ENCODE measurements around the gene HCRT.
A peak's percentile ranks its signal among the peaks of the same experiment; 100 is the strongest.

Gene HCRT

DNA sequence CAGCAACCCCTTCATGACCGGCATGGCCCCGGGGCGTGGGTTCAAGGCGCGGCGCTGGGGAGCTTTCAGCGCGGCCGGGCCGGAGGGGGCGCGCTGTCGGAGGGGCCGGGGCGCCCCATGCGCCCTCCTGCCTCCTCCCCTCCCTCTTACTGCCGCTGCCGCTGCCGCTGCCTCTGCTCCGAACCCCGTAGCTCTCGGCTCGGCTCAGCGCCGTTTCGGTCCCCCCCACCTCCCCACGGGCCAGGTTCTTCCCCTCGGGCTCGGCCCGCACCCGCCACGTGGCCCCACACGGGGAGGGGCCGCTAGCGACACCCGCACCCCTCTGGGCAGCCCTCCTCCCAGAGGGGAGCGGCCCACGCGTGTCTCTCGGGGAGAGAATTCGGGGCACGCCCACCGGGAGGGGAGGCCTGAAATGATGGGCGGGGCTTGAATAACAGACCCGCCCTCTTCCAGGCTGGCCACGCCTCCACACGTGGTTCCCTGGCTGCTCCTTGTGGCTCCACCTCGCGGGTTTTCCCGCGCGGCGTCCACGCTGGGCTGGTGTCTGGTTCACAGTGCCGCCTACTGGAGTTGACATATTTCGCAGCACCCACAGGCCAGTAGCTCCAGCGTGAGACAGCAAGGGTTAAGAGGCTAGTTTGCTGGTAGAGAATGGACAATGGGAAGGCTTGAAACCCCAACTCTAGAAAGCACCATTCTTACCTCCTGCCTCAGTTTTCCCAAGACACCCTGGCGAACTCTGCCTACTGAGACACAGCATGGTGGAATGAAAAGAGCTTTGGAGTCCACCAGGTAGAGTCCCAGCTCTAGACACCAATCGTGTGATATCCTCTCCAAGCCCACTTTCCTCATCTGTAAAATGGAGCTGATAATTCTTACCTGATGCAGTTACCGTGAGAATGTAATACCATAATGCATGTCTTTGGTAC is 4.1 kb downstream of the HCRT start, which contains the start of gene KCNH4 (continued):
- peak; percentile 20; the same call in 1 of the 2 replicates for TF ChIP-seq ZNF335 (tag by site-specific recombination; conservative IDR thresholded peaks at IDR 0.05)
- TF ChIP-seq, protein P1, sequence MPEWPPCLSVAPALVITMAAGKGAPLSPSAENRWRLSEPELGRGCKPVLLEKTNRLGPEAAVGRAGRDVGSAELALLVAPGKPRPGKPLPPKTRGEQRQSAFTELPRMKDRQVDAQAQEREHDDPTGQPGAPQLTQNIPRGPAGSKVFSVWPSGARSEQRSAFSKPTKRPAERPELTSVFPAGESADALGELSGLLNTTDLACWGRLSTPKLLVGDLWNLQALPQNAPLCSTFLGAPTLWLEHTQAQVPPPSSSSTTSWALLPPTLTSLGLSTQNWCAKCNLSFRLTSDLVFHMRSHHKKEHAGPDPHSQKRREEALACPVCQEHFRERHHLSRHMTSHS (tag by site-specific recombination; IDR thresholded peaks at IDR 0.05): no peak
- 0 out of 2 replicates have a peak, but pooled peaks have one; percentile 14 for TF ChIP-seq YY1 (tag by site-specific recombination; IDR thresholded peaks at IDR 0.05)
- TF ChIP-seq ZNF610 (tag by site-specific recombination; IDR thresholded peaks at IDR 0.05; ENCODE audit: borderline replicate concordance): no peak
- TF ChIP-seq ZNF114 (tag by site-specific recombination; IDR thresholded peaks at IDR 0.05): no peak
- no peak for TF ChIP-seq ZNF521 (tag by site-specific recombination; IDR thresholded peaks at IDR 0.05)
- peak; percentile 48 for TF ChIP-seq ZBTB8A (tag by site-specific recombination; IDR thresholded peaks at IDR 0.05)
- no peak for TF ChIP-seq ZNF302 (tag by site-specific recombination; IDR thresholded peaks at IDR 0.05; ENCODE audit: low read depth)
- TF ChIP-seq KLF1 (tag by site-specific recombination; IDR thresholded peaks at IDR 0.05): peak; percentile 96
- TF ChIP-seq SP2 (tag by site-specific recombination; IDR thresholded peaks at IDR 0.05): peak; percentile 77
- no peak for TF ChIP-seq ZNF560 (tag by site-specific recombination; IDR thresholded peaks at IDR 0.05; ENCODE audit: borderline replicate concordance)
- TF ChIP-seq ZBTB7A (tag by site-specific recombination; IDR thresholded peaks at IDR 0.05; ENCODE audit: low read depth): no peak
- TF ChIP-seq, protein P2, sequence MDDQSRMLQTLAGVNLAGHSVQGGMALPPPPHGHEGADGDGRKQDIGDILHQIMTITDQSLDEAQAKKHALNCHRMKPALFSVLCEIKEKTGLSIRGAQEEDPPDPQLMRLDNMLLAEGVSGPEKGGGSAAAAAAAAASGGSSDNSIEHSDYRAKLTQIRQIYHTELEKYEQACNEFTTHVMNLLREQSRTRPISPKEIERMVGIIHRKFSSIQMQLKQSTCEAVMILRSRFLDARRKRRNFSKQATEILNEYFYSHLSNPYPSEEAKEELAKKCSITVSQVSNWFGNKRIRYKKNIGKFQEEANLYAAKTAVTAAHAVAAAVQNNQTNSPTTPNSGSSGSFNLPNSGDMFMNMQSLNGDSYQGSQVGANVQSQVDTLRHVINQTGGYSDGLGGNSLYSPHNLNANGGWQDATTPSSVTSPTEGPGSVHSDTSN (CRISPR knock-in tag; IDR thresholded peaks at IDR 0.05): 0 out of 2 replicates have a peak, but pooled peaks have one; percentile 47
- no peak for TF ChIP-seq ZNF670 (tag by site-specific recombination; IDR thresholded peaks at IDR 0.05; ENCODE audit: low read depth)
- TF ChIP-seq, protein P3, sequence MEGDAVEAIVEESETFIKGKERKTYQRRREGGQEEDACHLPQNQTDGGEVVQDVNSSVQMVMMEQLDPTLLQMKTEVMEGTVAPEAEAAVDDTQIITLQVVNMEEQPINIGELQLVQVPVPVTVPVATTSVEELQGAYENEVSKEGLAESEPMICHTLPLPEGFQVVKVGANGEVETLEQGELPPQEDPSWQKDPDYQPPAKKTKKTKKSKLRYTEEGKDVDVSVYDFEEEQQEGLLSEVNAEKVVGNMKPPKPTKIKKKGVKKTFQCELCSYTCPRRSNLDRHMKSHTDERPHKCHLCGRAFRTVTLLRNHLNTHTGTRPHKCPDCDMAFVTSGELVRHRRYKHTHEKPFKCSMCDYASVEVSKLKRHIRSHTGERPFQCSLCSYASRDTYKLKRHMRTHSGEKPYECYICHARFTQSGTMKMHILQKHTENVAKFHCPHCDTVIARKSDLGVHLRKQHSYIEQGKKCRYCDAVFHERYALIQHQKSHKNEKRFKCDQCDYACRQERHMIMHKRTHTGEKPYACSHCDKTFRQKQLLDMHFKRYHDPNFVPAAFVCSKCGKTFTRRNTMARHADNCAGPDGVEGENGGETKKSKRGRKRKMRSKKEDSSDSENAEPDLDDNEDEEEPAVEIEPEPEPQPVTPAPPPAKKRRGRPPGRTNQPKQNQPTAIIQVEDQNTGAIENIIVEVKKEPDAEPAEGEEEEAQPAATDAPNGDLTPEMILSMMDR (tag by site-specific recombination; IDR thresholded peaks at IDR 0.05): peak; percentile 26; the same call in 1 of the 2 replicates
- no peak for TF ChIP-seq ZNF544 (tag by site-specific recombination; IDR thresholded peaks at IDR 0.05)
- TF ChIP-seq, protein P4, sequence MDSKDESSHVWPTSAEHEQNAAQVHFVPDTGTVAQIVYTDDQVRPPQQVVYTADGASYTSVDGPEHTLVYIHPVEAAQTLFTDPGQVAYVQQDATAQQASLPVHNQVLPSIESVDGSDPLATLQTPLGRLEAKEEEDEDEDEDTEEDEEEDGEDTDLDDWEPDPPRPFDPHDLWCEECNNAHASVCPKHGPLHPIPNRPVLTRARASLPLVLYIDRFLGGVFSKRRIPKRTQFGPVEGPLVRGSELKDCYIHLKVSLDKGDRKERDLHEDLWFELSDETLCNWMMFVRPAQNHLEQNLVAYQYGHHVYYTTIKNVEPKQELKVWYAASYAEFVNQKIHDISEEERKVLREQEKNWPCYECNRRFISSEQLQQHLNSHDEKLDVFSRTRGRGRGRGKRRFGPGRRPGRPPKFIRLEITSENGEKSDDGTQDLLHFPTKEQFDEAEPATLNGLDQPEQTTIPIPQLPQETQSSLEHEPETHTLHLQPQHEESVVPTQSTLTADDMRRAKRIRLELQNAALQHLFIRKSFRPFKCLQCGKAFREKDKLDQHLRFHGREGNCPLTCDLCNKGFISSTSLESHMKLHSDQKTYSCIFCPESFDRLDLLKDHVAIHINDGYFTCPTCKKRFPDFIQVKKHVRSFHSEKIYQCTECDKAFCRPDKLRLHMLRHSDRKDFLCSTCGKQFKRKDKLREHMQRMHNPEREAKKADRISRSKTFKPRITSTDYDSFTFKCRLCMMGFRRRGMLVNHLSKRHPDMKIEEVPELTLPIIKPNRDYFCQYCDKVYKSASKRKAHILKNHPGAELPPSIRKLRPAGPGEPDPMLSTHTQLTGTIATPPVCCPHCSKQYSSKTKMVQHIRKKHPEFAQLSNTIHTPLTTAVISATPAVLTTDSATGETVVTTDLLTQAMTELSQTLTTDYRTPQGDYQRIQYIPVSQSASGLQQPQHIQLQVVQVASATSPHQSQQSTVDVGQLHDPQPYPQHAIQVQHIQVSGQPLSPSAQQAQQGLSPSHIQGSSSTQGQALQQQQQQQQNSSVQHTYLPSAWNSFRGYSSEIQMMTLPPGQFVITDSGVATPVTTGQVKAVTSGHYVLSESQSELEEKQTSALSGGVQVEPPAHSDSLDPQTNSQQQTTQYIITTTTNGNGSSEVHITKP (tag by site-specific recombination; IDR thresholded peaks at IDR 0.05): peak; percentile 18; the same call in 1 of the 2 replicates
- peak; percentile 24; the same call in 1 of the 2 replicates for TF ChIP-seq GLIS1 (tag by site-specific recombination; IDR thresholded peaks at IDR 0.05)
- TF ChIP-seq, protein P5, sequence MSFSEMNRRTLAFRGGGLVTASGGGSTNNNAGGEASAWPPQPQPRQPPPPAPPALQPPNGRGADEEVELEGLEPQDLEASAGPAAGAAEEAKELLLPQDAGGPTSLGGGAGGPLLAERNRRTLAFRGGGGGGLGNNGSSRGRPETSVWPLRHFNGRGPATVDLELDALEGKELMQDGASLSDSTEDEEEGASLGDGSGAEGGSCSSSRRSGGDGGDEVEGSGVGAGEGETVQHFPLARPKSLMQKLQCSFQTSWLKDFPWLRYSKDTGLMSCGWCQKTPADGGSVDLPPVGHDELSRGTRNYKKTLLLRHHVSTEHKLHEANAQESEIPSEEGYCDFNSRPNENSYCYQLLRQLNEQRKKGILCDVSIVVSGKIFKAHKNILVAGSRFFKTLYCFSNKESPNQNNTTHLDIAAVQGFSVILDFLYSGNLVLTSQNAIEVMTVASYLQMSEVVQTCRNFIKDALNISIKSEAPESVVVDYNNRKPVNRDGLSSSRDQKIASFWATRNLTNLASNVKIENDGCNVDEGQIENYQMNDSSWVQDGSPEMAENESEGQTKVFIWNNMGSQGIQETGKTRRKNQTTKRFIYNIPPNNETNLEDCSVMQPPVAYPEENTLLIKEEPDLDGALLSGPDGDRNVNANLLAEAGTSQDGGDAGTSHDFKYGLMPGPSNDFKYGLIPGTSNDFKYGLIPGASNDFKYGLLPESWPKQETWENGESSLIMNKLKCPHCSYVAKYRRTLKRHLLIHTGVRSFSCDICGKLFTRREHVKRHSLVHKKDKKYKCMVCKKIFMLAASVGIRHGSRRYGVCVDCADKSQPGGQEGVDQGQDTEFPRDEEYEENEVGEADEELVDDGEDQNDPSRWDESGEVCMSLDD (tag by site-specific recombination; IDR thresholded peaks at IDR 0.05): peak; percentile 74
- no peak; the same call in 1 of the 2 replicates for TF ChIP-seq ZBTB17 (tag by site-specific recombination; IDR thresholded peaks at IDR 0.05)
- peak; percentile 54 for TF ChIP-seq GLIS2 (tag by site-specific recombination; IDR thresholded peaks at IDR 0.05)
- no peak for TF ChIP-seq ZNF549 (tag by site-specific recombination; IDR thresholded peaks at IDR 0.05)
- TF ChIP-seq, protein P6, sequence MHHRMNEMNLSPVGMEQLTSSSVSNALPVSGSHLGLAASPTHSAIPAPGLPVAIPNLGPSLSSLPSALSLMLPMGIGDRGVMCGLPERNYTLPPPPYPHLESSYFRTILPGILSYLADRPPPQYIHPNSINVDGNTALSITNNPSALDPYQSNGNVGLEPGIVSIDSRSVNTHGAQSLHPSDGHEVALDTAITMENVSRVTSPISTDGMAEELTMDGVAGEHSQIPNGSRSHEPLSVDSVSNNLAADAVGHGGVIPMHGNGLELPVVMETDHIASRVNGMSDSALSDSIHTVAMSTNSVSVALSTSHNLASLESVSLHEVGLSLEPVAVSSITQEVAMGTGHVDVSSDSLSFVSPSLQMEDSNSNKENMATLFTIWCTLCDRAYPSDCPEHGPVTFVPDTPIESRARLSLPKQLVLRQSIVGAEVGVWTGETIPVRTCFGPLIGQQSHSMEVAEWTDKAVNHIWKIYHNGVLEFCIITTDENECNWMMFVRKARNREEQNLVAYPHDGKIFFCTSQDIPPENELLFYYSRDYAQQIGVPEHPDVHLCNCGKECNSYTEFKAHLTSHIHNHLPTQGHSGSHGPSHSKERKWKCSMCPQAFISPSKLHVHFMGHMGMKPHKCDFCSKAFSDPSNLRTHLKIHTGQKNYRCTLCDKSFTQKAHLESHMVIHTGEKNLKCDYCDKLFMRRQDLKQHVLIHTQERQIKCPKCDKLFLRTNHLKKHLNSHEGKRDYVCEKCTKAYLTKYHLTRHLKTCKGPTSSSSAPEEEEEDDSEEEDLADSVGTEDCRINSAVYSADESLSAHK (tag by site-specific recombination; IDR thresholded peaks at IDR 0.05): peak; percentile 85
- peak; percentile 68 for TF ChIP-seq ZNF660 (tag by site-specific recombination; IDR thresholded peaks at IDR 0.05)
- TF ChIP-seq EGR2 (tag by site-specific recombination; IDR thresholded peaks at IDR 0.05; ENCODE audit: low read depth): 0 out of 2 replicates have a peak, but pooled peaks have one; percentile 30
- TF ChIP-seq KLF16 (tag by site-specific recombination; IDR thresholded peaks at IDR 0.05): peak; percentile 82; the same call in 1 of the 2 replicates

Measured in HEK293 (cell line).